GM19240 (cell line): ENCODE measurements around the gene PRKACA.

Experiments
- DNase-seq: peaks from one replicate; pipeline ENCODE4 v3.0.0; 2011; ENCODE audit warnings: low spot score; ENCODE audit not compliant: insufficient read length

PRKACA gene

DNA sequence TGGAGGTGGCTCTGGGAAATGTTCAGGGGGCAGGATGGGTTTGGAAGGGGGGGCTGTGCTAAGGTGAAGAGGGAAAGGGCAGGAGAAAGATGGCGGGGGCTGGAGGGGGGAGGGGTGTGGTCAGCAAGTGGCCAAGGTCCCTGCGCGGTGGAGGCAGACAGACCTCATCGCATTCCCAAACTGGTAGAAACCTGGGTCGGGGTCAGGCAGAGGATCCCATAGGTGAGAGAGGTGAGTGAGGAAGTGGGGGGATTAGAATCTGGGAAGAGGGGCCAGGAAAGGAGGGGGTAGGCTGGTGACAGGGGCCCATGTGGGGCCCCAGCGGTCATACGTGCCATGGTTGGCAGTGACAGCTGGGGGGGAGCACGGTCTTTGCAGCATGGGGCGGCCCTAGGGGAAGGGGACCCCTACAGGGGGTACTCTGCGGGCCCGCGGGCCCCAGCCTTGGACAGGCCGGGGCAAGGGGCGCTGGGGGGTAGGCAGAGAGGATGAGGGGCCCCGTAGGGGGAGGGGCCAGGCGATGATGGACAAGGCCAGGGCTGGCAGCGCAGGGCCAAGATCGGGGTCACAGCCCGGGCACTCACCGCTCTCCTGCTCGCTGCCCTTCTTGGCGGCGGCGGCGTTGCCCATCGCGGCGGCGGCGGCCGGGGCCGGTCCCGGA is 514 bp downstream of the PRKACA start:
- DNase-seq, result no peak

DNA sequence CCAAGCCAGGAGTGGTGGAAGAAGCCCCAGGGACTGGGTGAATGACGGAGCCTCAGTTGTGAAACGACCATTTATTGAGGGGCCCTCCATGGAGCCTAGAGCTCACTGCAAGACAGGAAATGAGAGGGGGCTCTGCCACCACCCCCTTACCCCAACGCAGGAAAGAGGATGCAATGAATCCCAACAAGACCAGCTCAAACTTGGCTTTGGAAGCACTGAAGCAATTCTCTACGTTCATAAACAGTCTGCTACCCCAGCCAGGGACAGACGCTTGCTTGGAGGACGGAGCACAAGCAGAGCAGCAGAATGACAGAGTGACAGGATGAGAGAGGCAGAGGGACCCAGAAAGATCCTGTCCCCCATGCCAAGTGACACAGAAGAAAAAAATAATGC is 1.0 kb downstream of the PRKACA start:
- no peak for DNase-seq

DNA sequence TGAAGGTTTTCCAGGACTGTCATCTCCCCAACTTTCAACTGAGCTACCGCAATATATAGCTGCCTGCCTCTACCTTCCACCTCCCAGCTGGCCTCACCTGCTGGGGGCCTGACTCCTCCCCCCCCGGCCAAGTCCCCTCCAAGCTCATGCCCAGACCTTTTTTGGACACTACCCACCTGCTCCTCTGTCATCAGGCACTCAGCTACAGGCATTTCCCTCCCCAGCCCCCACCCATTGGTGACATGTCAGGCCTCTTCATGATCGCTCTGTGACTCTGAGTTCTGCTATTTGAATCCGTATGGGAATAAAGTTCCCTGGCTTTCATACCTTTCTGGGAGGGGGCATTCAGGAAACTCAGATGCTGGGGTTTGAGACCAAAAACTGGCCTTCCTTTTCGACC is 1.8 kb downstream of the PRKACA start:
- DNase-seq, result no peak

DNA sequence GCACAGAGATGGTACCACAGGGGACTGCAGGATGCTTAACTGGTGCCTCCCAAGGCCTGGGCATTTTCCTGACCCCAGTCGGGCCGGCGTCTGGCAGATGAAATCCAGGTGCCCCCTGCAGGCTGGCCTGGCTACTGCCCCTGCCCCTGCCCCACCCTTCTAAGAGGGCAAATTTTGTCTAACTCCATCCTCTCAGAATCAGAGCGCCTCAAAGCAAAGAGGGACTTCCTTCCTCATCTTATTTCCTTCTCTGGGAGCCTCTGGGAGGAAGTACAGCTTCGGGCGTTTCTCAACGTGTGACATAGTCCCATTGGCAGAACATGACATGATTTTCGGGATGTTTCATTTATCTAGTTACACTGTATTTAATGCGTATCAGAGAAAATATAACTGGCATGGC is 2.7 kb downstream of the PRKACA start:
- no peak for DNase-seq

DNA sequence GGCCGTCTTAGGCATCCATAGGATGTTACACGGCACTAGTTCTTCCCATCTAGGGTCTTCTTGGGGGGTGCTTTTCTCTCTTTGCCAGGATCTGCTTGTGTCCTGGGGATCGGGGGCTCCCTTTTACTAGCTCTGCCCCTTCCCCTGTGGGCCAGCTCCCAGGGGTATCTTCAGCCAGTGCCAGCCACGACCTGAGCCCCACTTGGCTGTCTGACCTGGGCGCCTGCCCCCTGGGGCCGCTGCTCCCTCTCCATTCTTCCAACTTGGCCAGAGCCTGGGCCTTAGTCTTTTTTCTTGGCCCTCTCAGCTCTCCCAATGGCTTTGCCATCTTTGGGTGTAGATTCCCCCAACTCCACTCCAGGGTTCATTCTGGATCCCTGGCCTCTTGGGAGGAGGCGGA is 3.1 kb downstream of the PRKACA start:
- DNase-seq, result no peak

DNA sequence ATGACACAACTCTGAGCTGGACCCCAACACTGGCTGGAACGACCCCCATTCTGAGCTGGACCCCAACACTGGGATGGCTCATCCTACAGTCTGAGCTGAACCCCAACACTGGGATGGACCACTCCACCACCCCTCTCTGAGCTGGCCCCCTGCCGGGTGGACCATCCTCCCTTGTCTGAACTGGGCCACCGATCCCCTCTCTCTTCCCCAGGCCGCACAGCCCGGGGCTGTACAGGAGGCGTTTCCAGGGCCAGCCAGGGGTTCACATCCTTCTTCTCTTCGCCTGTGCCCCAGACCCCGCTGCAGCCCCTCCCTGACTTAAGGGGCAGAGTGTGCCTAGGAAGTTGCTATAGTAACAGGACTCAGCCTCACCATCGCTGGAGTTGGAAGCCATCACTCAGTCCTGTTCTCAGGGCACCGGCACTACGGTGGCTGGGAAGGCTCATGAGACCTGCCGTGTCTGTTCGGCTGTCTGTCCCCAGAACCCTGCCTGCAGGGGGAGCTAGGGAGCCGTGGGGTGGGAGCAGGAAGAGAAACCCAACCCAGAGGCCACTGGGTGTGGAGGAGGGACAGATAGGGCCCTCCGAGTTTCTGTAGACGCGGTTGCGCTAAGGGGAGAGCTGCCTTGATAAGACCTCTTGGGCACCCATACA is 3.7 kb downstream of the PRKACA start:
- DNase-seq, result no peak

DNA sequence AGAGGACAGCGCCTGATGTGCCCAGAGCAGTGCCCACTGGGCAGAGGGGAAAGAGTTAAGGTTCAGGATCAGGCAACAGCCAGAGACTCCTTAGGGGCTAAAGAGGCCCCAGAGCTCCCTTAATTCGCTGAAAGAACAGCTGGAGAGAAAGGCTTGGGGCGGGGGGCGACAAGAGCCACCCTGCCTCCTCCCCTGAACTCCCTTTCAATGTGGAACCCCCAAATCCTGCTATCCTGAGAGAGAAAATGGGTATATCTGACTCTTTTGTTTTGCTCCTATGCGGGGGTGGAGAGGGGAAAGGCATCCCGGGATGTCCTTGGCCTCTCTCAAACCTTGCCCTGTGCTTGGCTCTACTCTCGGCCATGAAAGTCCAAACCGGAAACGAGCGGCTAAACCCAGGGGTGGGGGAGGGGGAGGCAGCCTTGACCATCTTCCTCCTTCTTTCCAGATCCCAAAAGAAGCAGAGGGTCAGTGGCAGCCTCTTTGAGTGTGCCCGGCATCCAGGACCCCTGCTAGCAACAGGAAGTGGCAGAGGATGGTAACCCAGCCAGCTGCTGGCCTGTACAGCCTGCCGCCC is 4.7 kb downstream of the PRKACA start:
- no peak for DNase-seq

DNA sequence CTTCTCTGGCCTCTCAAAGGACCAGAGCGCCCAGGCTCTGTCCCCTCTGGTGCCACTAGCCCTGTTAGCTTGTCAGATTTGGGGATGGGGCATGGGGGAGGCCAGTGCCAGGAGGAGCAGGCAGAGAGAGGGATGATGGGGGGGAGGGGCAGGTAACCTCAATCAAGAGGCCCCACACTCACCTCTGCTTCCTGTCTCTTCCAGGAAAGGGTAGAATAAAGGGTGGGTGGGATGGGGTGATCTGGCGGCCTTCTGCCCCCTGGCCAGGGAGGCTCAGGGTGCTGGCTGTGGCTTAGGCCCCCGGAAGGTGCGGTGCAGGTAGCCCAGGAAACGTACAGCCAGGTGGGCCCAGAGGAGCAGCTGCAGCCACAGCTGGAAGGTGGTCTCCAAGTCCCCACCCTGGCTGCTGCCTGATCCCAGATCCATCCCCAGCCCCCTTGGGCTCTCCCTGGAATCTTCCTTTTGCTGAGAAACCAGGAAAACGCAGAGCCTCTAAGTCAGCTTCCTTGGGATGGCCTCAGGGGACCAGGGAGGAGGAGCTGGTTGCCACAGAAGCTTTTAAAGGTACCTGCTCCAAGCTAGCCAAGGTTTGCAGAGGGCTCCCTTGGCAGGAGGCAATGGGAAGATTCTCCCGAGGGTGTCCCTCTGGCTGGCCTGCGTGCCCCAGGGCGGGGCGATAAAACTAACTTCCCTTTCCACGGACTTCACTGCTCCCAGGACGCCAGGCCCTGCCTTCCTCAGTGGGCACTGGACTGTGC is 5.3 kb downstream of the PRKACA start:
- DNase-seq, result no peak

DNA sequence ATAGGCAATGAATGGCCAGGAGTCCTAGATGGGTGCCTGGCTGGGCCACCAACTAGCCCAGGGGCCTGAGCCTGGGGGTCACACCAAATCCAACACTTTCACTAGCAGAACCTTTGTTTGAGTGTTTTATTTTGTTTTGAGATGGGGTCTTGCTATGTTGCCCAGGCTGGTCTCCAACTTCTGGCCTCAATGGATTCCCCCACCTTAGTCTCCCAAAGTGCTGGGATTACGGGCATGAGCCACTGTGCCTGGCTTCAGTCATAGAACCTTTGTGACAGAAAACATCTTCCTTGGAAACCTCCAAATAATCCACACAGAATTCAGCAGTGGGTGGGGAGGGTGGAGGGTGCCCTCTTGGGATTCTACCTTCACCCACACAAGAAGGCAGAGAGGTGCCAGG is 6.1 kb downstream of the PRKACA start:
- DNase-seq, result no peak

DNA sequence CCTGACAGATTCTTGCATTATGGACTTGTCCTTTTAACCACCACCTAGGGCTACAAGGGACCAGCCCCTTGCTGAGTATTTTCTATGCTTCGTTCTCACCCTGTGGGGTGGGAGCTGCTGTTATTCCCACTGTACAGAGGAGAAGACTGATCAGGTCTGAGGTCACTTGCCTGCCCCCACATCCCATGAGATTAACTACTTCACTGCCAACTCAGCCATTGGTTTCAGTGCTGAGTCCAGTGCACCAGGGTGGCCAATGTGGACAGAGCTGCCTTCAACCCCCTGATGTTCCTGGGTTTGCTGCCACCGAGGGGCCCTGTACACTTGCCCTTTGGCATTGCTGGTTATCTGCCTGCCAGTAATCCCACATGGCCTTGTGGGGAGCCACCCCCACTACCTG is 6.9 kb downstream of the PRKACA start:
- no peak for DNase-seq

DNA sequence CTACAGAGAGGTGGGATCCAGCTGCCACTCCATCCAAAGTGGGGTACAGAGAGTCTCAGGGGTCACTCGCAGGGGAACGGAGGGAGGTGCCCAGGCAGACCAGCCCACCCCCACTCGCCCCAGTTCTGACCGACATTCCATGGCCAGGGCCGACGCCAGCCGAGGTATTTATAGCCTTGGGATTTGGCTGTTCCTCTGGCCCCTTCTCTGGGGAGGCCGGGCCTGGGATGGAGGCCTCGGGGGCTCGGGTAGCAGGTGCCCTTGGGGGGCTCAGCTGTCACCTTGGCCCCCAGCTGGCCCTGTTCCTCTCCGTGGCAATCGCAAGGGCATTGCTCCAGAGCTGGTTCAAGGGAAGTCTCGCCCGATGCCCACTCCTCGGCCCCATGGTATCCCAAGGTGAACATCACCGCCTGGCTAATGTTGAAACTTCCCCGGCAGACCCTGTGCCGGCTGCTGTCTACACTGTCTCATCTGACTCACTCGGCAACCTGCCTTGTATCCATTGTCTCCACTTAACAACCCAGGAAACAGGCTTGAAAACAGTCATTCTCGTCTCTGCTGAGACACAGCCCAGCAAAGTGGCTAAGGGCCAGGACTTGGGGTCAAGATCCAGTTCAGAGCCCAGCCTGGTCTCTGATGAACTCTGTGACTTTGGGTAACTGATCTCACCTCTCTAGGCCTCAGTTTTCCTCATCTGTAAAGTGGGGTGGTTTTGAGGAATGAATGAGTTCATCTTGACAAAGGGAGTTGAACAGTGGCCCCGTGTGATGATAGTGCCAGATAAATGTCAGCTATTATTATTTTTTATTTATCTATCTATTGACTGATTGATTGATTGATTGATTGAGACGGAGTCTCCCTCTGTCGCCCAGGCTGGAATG is 9.7 kb downstream of the PRKACA start:
- no peak for DNase-seq

DNA sequence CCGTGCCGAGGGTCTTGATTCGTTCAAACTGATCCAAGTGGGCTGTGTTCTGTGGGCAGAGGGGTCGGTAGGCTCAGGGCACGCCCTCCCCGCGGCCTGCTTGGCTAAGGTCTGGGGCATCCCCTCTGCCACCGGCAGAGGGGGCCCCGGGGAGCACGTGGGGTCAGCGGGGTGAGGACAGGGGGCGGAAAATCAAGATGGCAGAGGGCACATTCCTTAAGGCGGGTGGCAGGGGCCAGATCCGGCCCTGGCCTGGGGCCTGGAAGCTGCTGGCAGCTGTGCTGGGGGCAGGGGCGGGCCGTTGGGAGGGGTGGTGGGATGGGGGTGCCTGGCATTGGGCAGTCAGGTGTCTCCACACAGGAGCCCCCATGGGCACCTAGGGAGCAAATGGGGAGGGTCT is 10.7 kb downstream of the PRKACA start:
- no peak for DNase-seq

DNA sequence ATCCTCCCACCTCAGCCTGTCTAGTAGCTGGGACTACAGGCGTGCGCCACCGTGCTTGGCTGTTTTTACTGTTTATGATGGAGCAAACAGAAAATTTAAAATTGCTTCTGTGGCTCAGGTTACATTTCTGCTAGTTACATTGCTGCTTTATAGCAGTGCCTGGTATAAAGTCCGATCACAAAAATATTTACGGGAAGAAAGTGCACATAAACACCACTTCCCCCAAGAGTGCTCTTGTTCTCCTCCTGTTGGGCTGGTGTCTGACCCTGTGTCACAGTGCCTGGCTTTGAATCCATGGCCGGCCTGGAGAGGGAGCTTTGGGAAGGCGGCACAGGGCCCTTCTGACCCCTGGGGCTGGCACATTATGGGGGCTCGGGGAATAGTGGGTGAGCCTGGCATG is 11.9 kb downstream of the PRKACA start:
- no peak for DNase-seq

DNA sequence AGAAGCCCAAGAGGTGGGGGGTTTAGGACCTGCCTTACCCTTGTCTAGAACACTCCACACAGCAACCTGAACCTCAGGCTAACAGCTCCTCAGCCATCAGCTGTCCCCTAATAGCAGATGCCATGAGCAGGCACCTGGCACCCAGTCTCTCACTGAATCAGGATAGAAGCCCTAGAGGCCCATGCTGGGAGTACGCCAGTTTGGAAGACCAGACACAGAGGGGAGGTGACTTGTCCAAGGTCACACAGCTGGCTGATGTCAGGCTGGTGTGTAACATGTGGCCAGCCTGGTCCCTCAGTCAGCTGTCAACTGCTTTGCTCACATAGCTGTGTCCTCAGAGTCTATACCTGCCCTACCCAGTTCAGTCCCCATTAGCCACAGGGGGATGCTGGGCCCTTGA is 14.3 kb downstream of the PRKACA start:
- DNase-seq, result no peak

DNA sequence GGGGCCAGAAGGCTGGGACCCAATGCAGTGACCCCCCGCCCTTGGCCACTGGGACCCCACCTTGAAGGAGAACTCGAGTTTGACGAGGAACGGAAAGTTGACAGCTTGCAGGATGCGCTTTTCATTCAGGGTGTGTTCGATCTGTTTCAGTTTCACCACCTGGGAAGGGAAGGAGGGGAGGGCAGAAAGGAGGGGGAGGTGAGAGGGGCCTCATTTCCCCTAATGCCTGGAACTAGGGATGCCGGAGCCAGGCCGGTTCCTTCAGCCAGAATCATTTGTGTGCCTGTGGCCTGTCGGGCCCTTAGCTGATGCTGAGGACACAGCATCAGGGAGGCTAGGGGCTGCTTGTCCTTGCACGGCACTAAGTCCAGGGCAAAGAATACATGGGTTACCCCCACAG is 14.8 kb downstream of the PRKACA start:
- no peak for DNase-seq

DNA sequence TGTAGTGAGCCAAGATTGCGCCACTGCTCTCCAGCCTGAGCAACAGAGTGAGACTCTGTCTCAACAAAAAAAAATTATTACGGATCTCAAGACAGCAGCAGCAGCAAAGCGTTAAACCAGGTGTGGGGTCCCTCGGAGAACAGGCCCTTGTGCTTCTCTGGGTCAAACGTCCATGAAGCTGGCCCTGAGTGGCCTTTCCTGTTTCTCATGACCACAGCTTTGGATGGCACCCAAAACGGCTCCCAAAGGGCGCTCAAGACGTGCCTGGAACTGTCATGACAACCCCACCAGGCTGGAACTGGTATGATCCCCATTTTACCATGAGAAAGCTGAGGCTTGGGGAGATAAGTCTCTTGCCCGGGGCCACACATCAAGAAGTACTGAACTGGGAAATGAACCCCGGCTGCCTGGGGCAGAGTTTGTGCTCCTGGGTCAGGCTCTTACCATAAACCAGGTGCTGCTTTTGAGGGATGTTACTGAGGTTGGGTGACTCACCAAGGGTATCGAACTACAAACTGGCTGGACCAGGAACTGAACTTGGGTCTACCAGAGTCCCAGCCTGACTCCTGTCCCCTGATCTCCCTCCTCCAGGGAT is 15.4 kb downstream of the PRKACA start:
- no peak for DNase-seq

DNA sequence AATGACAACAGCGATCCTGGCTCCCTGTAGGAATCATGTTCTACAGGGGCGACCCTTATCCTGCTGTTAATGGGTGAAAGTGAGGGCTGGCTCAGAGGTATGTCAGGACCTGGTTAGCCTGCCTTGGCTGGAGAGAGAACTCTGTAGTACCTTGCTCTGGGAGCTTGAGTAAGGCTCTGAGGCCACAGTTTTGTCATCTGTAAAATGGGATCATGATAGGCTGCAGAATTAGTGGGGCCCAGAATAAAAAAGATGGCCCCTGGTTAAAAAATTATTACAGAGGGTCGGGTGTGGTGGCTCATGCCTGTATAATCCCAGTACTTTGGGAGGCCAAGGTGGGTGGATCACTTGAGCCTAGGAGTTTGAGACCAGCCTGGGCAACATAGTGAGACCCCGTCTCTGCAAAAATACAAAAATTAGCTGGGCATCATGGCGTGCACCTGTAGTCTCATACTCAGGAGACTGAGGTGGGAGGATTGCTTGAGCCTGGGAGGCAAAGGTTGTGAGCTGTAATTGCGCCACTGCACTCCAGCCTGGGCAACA is 16.5 kb downstream of the PRKACA start:
- no peak for DNase-seq

DNA sequence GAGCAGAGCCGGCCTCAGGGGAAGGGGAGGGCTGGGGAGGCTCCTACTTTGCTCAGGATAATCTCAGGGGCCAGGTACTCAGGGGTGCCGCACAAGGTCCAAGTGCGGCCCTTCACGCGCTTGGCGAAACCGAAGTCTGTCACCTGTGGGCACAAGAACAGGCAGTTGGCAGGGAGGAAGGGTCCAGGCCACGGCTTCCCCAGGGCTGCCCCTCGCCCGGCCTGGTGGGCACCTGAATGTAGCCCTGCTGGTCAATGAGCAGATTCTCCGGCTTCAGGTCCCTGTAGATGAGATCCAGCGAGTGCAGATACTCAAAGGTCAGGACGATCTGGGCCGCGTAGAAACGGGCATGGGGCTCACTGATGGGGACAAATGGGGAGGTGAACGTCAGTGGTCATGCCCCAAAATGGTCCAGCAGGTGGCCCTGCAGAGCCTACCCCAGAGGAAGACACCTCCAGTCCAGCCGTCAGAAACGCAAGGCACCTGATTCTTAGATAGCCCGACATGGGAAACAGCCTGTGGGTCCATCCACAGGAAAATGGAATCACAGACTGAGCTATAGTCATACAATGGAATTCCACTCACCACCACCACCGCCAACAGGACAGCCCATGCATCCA is 19.9 kb downstream of the PRKACA start:
- DNase-seq, result no peak

DNA sequence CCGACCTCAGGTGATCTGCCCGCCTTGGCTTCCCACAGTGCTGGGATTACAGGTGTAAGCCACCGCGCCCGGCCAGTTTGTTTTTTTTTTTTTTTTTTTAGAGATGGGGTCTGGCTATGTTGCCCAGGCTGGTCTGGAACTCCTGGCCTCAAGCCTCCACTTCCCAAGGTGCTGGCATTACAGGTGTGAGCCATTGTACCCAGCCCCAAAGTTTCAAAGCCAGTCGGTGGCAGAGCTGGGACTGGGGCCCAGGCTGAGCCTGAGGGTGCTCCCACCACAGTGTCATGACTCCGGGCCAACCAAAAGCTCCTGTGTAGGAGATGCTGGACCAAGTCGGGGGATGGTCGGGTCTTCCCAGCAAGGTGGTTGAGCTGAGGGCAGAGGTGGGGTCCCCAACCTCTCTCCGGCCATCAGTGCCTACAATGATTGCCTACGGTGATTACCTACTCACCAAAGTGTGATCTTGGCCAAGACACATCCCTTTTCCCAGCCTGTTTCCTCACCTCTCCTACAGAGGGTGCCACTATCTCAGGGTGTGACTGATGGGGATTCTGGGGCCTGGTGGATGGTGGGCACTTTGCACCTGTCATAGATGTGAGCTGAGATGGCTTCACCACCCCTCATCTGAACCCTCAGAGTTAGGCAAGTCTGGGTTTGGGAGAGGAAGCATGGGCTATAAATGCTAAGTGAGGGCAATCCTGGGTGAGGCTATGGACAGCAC is 21.1 kb downstream of the PRKACA start:
- DNase-seq, result no peak

DNA sequence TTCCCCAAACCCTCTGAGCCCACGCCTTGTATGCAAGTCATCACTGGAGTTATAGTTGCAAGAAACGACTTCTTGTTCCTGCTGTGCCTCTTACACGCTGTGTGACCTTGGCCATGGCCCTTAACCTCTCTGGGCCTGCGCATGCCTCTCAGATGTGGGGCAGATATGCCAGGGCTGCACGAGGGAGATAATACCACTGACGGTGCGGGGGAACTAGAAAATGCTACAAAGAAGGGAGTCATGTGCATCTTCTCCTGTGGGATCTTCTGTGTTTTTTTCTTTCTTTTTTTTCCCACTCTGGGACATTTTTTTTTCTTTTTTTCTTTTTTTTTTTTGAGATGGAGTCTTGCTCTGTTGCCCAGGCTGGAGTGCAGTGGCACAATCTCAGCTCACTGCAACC is 22.7 kb downstream of the PRKACA start:
- DNase-seq, result no peak
